Astrocyte (in vitro differentiated cells and primary cell): ENCODE measurements around the gene CD52. TPM values are rescaled to one million over a fixed set of nuclear protein-coding genes. Genes with fewer than 3 reads are reported as not detected.

Source experiments
- DNase-seq: peaks from one replicate; pipeline ENCODE4 v3.0.0-alpha.2; 2010; ENCODE audit warnings: low read depth
- FAIRE-seq: peaks from 2 replicates; lab custom pipeline; 2011; peaks lifted over from hg19 to GRCh38; lab: Jason Lieb, UNC
- H2AFZ ChIP-seq: 2 replicates; pipeline ENCODE4 v1.6.0; 2012; ENCODE audit warnings: low read depth, low read length, inconsistent platforms
- H3K27ac ChIP-seq: 2 replicates; pipeline ENCODE4 v1.5.1; 2011; ENCODE audit warnings: low read depth, low read length, inconsistent platforms
- H3K27me3 ChIP-seq: 2 replicates; pipeline ENCODE4 v1.6.0; 2011; ENCODE audit warnings: low read length, inconsistent platforms; ENCODE audit not compliant: insufficient read depth
- H3K36me3 ChIP-seq: 2 replicates; pipeline ENCODE4 v1.5.1; 2011; ENCODE audit warnings: low read length, inconsistent platforms; ENCODE audit not compliant: insufficient read depth
- H3K4me1 ChIP-seq: 2 replicates; pipeline ENCODE4 v1.5.1; 2011; ENCODE audit warnings: low read length, inconsistent platforms; ENCODE audit not compliant: insufficient read depth
- H3K4me2 ChIP-seq: 2 replicates; pipeline ENCODE4 v1.6.0; 2012; ENCODE audit warnings: low read length, inconsistent platforms
- H3K4me3 ChIP-seq: 2 replicates; pipeline ENCODE4 v1.5.1; 2011; ENCODE audit warnings: low read depth, mild to moderate bottlenecking, low read length, inconsistent platforms; ENCODE audit not compliant: insufficient read depth
- H3K79me2 ChIP-seq: 2 replicates; pipeline ENCODE4 v1.6.0; 2012; ENCODE audit warnings: mild to moderate bottlenecking, low read length, inconsistent platforms; ENCODE audit not compliant: insufficient read depth
- H3K9ac ChIP-seq: 2 replicates; pipeline ENCODE4 v1.6.0; 2012; ENCODE audit warnings: mild to moderate bottlenecking, low read length, inconsistent platforms
- H3K9me3 ChIP-seq: 2 replicates; pipeline ENCODE4 v1.5.1; 2012; ENCODE audit warnings: low read depth, mild to moderate bottlenecking, low read length, inconsistent platforms; ENCODE audit not compliant: insufficient read depth
- H4K20me1 ChIP-seq: 2 replicates; pipeline ENCODE4 v1.6.0; 2012; ENCODE audit warnings: low read length, inconsistent platforms; ENCODE audit not compliant: insufficient read depth
- H3K27ac Mint-ChIP-seq: one replicate; pipeline ENCODE4 v1.8.0; 2021; ENCODE audit warnings: mild to moderate bottlenecking, mixed read lengths; ENCODE audit not compliant: unreplicated experiment
- H3K27me3 Mint-ChIP-seq: one replicate; pipeline ENCODE4 v1.8.0; 2021; ENCODE audit warnings: low read depth, mixed read lengths; ENCODE audit not compliant: unreplicated experiment
- H3K36me3 Mint-ChIP-seq: one replicate; pipeline ENCODE4 v1.8.0; 2021; ENCODE audit warnings: low read depth, mixed read lengths; ENCODE audit not compliant: unreplicated experiment
- H3K4me1 Mint-ChIP-seq: one replicate; pipeline ENCODE4 v1.8.0; 2021; ENCODE audit warnings: low read depth, mixed read lengths; ENCODE audit not compliant: unreplicated experiment
- H3K4me3 Mint-ChIP-seq: one replicate; pipeline ENCODE4 v1.8.0; 2021; ENCODE audit warnings: mild to moderate bottlenecking, moderate library complexity, mixed read lengths; ENCODE audit not compliant: unreplicated experiment
- H3K9me3 Mint-ChIP-seq: one replicate; pipeline ENCODE4 v1.8.0; 2021; ENCODE audit warnings: mild to moderate bottlenecking, mixed read lengths; ENCODE audit not compliant: unreplicated experiment
- CTCF ChIP-seq: IDR thresholded peaks from 2 replicates; pipeline ENCODE4 v1.5.1; 2011; ENCODE audit warnings: low read depth, mild to moderate bottlenecking, inconsistent platforms, low read length, moderate library complexity; ENCODE audit not compliant: insufficient read depth
- EZH2 ChIP-seq: IDR thresholded peaks from 2 replicates; pipeline ENCODE4 v1.6.1; 2012; ENCODE audit warnings: mild to moderate bottlenecking, low read length, inconsistent platforms; ENCODE audit not compliant: insufficient read depth
- total RNA-seq: library from RNA; stranded (reverse); gene quantifications from 2 replicates; pipeline ENCODE4 v1.2.1, GENCODE V29; 2021

CD52 gene
- total RNA-seq, 1 donor from 2014 or later = not detected

DNA sequence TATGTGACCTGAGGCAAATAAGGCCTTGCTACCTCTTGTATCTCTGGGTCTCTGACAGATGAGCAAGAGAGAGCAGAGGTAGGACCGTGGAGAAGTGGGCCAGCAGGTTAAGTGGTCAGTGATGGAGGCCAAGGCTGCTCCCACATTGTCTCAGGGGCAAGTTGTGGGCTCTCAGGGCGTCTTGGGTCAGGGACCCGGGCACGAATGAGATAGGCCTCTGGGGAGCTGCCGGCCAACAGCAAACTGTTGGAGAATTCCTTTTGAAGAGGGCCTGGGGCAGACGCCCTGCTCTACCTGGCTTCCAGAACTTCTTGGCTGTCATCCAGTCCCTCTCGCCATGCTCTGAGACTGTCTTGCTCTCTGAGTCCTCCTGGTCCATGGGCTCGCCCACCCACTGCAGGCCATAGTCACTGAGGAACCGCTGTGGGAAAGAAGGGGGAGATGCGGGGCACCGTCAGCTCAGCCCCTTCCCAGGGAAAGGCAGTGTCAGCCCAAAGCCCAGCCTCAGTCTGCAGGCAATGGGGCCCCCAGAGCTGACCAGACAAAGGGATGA, 23.8 kb upstream of the CD52 start:
- peaks cover 6% of the 10 kb centered on the region for H3K4me1 Mint-ChIP-seq
- Histone ChIP-seq H3K9ac (no peak overlapping the region), H3K4me2 (no peak overlapping the region), H3K4me1 (peaks cover 7% of the 10 kb centered on the region), H3K27me3 (no peaks in the 10 kb centered on the region), H3K9me3 (no peaks in the 10 kb centered on the region), H3K36me3 (no peaks in the 10 kb centered on the region), H3K27ac (no peak overlapping the region), H3K4me3 (no peak overlapping the region), H2AFZ (no peak overlapping the region), H4K20me1 (no peaks in the 10 kb centered on the region), H3K79me2 (no peaks in the 10 kb centered on the region)
- peaks cover 11% of the 10 kb centered on the region for H3K36me3 Mint-ChIP-seq
- H3K27ac Mint-ChIP-seq = no peak overlapping the region
- DNase-seq = no peak
- no peak for TF ChIP-seq EZH2
- TF ChIP-seq CTCF = no peak
- H3K9me3 Mint-ChIP-seq = no peaks in the 10 kb centered on the region
- H3K4me3 Mint-ChIP-seq = no peak overlapping the region
- FAIRE-seq = no peak
- H3K27me3 Mint-ChIP-seq = no peaks in the 10 kb centered on the region

DNA sequence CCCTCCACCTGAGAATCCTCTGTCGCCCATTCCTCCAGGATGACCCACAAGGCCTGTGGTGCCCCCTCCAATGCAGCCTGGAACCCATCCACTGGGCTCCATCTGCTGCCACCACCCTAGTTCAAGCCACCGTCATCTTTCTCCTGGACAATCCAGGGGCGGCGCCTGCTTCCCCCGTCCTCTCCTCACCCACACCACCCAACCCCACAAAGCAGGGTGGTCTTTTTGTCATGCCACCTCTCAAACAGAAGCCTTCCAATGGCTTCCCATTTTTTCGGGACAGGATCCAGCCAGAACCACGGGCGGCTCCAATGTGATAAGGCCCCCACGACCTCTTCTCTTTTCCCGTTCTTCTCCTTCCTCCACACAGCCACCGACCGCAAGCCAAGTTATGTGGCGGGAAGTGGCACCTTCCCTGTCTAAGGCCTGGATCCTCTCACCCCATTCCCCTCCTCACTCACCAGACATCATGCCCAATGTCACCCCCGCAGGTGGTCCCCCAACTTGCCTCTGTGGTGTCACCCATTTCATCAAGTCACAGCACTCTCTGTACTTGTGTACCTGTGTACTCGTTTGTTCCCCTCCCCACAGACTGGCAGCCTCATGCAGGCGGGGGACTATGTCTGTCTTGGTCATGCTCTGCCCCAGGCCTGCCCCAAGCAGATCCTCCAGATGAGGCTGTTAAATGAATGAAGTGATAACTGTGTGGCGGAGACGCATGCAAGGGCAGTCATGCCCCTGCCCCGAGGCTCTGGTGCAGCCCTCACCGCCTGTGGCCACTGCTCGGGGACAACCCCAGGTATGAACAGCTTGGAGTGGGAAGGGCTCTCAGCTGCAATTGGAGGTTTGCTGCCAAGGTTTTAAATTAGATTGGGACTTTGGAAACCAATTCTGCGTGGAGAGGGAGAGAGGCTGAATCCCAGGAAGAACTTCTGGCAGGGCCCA, 22.3 kb upstream of the CD52 start:
- H3K36me3 Mint-ChIP-seq = peaks cover 11% of the 10 kb centered on the region
- TF ChIP-seq EZH2 = no peak
- no peak for TF ChIP-seq CTCF
- no peaks in the 10 kb centered on the region for H3K9me3 Mint-ChIP-seq
- no peaks in the 10 kb centered on the region for H3K27me3 ChIP-seq
- H3K9me3 ChIP-seq = no peaks in the 10 kb centered on the region
- no peak overlapping the region for H2AFZ ChIP-seq
- H3K4me3 ChIP-seq = no peak overlapping the region
- no peak overlapping the region for H3K27ac ChIP-seq
- no peak for DNase-seq
- H3K4me1 ChIP-seq = peaks cover 7% of the 10 kb centered on the region
- H3K4me2 ChIP-seq = no peak overlapping the region
- H3K4me3 Mint-ChIP-seq = no peak overlapping the region
- no peak for FAIRE-seq
- H4K20me1 ChIP-seq = no peaks in the 10 kb centered on the region
- peaks cover 6% of the 10 kb centered on the region for H3K4me1 Mint-ChIP-seq
- no peak overlapping the region for H3K9ac ChIP-seq
- no peaks in the 10 kb centered on the region for H3K27me3 Mint-ChIP-seq
- H3K36me3 ChIP-seq = no peaks in the 10 kb centered on the region
- no peaks in the 10 kb centered on the region for H3K79me2 ChIP-seq
- no peak overlapping the region for H3K27ac Mint-ChIP-seq
